Measurements from ENCODE around the gene GPR158. TPM values are rescaled to one million over a fixed set of nuclear protein-coding genes. Genes with fewer than 3 reads are reported as not detected.

The GPR158 gene
- total RNA-seq, 1 donor from 2014 or later = not detected

DNA sequence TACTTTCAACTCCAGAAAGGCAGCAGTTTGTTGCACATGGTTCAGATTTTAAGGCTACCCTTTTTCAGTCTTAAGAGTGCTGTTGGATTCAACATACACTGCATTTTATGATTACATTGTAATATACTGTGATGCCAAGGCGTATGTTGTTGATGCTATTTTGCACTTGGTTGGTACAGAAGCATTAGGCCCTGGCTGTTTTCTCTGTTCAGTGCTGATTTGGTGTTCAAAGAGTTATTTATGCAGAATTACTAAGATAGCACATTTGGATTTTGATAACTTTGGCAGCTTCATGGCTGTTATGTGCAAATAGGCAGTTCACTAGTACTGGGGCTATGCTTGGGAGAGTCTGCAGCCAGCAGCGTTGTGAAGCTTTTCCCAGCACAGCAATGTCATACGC is 7.8 kb downstream of the GPR158 start:
- intact Hi-C loops (cut with micrococcal nuclease) = no loop called here
- DNase-seq = no peak
- no peak for ATAC-seq

- intact Hi-C loops (cut with micrococcal nuclease) = no loop called here
- ATAC-seq (no peak), DNase-seq (no peak)
Observed at GRCh38 chr10:25191162-25191895, 16.5 kb downstream of the GPR158 start.

DNA sequence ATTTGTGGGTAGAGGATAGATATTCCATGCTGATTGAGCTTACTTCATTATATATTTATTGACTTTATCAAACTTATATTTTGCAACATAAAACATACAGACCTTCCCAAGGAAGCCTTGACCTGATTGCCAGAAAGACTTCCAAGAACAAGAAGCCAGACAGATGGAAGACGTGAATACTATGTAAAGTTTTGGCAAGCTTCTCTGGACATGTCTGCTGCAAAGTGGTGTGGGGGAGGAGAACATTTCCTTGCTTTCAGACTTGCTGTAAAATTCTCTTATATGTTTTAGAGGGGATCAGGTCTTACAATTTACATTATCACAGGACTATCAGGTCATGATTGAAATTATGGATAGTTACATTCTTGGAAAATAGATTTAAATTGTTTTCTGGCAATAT is 23.4 kb downstream of the GPR158 start:
- intact Hi-C loops (cut with micrococcal nuclease) = no loop called here
- no peak for ATAC-seq

DNA sequence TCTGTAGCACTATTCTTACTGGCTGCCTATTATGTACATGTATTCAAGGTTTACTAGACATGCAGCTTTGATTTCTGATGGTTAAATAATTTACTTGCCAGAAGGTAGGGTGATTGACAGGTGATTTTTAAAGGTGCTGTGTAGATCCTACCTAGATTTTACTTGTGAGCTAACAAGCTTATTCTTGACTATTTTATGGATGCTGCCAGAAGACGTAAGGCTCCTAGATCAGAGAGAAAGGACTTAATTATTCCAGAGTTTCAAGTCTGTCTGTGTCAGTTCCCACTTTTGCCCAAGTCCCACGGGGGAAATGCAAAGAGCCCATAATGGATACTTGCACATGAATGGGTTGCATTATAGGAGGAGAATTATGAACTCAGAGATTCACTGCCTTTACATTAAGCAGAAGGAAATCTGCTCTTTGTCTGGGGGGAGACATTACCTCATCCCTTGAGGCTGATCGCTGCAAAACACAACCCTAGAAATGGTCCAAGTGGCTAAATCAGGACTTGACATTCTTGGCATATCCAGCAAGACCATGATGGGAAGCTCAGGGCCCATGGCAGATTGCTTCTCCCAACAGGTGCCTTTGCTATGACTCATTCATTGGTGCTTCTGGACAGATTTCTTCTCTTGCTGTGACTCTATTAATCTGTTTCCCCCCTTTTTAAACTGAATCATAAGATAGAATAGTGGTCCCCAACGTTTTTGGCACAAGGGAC is 32.1 kb downstream of the GPR158 start:
- no peak for DNase-seq
- intact Hi-C loops (cut with micrococcal nuclease) = no loop called here
- ATAC-seq = no peak

More for the DNA sequence above, 23.4 kb downstream of the GPR158 start:
- DNase-seq = no peak

DNA sequence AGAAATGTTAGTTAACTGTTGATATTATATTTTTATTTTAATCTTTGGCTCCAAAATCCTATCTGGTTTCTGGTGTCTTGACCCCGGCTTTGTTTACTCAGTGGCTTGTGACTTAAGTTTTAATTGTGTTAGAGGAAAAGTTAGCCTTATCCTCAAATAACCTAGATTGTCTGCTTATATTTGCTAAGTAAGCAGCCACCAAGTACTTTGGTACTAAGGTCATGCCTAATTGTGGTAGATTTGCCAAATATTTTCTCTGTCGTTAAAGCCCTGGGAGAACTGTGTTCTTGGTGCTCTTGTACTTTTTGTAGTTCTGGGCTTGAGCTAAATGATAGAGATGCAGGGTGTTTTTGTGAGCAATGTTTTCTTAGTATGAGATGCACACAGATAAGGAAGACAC is 34.8 kb downstream of the GPR158 start:
- DNase-seq (no peak), ATAC-seq (no peak)
- intact Hi-C loops (cut with micrococcal nuclease) = no loop called here

- DNase-seq = no peak
- no peak for ATAC-seq
- intact Hi-C loops (cut with micrococcal nuclease) = no loop called here
Observed at GRCh38 chr10:25210265-25210664, 35.5 kb downstream of the GPR158 start.

DNA sequence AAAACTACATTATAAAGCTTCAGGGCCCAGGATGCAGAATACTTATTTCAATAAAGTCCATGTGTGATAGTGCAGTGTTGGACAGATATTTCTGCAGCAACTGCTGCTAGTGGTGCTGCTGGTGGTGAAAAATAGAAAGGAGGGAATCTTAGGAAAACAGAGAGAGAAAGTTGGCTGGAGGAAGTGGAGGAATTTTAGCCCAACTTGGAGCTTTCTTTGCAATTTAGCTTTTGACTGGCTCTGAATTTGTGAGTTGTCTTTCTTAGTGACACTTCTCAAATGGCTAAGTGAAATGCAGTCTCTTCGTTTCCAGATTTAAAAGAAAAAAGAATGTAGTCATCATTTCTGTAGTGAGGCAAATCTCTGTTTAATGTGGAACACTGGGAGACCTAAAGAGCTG is 45.4 kb downstream of the GPR158 start:
- DNase-seq = no peak
- ATAC-seq = no peak
- intact Hi-C loops (cut with micrococcal nuclease) = no loop called here

DNA sequence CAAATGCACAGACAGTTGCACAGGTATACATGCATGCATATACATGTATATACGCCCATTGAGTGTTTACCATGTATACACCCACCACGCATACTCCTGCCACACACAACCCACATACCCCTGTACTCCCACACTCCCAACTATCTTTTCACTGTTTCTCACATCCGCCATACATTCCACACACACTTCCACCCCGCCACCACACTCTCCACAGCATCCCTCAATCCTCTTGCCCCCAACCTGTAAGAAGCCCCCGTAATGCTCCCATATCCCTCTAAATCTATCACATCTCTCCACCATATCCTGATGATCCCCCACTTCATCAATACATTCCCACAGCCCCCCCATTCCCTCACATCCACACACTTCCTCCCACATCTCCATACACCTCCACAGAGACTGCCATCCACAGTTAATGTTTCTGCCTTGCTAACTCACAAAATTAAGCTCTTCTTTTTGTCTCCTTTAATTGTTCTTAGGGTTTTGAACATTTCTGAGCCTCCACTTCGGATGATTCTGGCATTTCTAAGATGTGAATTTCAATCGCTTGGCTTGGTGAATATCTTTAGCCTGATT is 47.4 kb downstream of the GPR158 start:
- no peak for ATAC-seq
- intact Hi-C loops (cut with micrococcal nuclease) = no loop called here
- DNase-seq = no peak

DNA sequence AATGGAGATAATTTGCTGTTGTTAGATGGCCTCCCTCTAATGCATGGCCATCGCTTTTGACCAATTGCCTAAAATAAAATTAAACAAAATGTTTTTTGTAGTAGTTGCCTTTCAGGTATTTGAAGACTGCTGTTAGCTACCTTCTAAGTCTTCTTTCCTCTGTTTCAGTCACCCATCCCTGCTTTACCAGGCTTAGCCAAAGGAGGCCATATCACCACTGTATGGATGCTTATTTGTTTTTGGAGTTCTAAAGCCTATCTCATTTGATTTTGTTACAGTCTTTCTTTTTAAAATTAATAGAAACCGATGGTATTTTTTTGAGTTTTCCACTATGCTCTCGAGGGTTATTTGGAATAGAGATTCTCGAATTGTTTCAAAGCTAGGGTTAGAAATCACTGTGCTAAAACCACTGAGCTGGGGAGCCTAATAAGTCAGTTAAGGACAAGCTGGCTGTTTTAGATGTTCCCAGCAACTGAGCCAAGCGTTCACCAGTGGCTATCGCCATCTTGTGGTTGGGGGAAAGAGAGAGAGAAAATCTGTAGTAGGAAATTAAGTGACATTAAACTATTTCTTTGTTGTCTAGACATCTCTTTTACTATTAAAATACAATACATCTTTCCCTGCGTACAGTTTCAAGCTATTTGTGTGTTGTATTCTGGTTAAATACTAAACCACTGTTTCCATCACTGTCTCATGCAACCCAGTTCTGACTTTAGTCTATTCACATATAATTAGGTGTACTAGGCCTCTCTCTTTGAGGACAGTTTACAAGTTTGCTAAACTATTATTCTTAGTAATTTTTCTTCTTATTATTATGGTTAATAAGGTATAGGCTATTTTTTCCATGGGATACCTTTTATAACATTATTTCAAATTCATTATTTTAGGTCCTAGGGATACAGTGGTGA is 52.2 kb downstream of the GPR158 start:
- intact Hi-C loops (cut with micrococcal nuclease) = no loop called here
- ATAC-seq (peak; percentile 41), DNase-seq (no peak)

DNA sequence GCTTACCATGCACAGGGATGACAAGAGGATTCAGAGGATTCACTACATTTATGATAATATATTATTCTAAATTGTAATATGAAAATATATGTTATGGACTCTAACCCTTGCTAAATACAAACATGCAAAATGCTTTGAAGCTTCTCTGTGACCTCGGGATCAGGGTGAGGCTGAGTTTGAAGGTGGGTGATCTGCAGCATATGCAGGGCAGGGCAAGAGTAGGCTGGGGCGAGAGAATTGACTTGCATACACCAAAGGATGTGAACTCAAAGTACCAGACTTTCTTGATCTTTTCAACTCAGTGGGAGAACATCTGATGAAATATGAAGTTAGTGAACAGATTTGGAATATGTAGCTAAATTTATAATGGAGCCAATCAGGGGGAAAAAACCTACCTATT is 57.0 kb downstream of the GPR158 start:
- ATAC-seq (no peak), DNase-seq (no peak)
- intact Hi-C loops (cut with micrococcal nuclease) = no loop called here

DNA sequence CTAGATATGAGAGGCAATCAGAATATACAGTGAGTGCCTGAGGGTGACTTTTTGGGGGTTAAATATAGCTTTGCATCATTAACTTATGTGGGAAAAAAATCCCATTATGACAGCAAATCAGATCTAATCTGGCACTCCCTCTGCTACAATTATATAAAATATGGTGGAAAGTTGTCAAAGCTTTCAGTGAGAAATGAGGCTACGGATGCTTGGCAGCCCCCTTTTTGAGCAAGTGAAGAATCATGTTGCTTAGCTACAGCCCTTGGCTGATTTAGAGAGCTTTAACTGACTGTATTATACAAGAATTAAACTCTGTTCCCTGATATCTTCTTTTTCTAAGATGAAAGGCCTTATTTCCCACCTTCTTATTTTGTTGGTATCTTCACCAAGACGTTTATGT is 57.4 kb downstream of the GPR158 start:
- ATAC-seq (no peak), DNase-seq (no peak)
- intact Hi-C loops (cut with micrococcal nuclease) = no loop called here

DNA sequence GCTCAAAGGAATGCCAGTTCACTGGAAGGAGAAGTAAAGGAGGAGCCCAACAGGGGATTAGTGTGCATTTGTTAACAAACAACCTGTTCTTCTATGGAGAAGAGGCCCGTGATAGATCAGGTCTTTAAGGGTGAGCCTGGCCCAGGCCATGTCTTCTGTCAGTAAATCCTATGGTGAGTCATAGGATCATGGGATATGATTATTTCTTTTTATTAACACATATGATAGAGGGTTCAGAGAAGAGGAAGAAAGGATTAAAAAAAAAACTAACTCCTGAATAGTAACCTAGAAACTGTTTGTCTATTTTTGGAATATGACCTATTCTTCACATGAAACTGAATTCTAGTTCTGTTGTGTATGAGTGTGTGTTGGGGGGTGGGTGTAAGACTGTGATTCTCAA is 70.4 kb downstream of the GPR158 start:
- intact Hi-C loops (cut with micrococcal nuclease) = no loop called here
- ATAC-seq (no peak), DNase-seq (no peak)

DNA sequence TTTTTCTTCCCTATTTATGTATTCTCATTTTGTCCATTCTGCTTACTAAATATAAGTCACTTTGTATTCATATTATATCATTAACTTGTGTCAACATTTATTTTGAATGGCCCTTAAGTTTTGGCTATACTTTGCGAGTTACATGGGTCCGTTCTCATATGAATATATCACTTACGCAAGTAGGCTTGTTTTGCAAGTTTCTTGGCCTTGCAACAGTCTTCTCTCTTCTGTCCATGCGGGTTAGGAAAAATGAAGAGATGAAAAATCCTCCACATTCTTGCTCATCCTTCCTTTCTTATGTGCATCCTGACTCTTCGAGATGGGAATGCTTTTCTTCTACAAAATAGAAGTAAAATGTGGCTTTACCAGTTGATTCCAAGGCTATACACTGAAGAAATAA is 82.8 kb downstream of the GPR158 start:
- DNase-seq (no peak), ATAC-seq (no peak)
- intact Hi-C loops (cut with micrococcal nuclease) = no loop called here

- ATAC-seq (no peak), DNase-seq (no peak)
- intact Hi-C loops (cut with micrococcal nuclease) = no loop called here
Observed at GRCh38 chr10:25261110-25261509, 86.3 kb downstream of the GPR158 start.

DNA sequence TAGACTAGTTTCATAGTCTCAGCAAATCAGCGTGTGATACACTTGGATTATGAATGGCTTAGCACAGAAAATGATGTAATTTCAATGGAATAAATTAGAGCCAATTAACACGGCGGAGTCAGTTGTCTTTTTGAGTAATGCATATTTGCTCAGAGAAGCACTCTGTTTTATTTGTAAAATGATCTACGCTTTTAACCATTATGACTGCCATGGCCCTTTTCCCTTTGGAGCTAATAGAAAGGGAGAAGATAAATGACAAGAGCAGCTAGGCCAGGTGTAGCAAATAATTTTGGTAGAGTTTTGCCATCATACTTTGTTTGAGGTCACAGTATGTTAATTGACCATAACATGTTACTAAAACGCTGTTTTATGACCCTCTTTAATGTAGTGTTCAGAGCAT is 86.8 kb downstream of the GPR158 start:
- intact Hi-C loops (cut with micrococcal nuclease) = no loop called here
- ATAC-seq (no peak), DNase-seq (no peak)

- ATAC-seq = no peak
- intact Hi-C loops (cut with micrococcal nuclease) = no loop called here
- no peak for DNase-seq
Observed at GRCh38 chr10:25263931-25264330, 89.1 kb downstream of the GPR158 start.

DNA sequence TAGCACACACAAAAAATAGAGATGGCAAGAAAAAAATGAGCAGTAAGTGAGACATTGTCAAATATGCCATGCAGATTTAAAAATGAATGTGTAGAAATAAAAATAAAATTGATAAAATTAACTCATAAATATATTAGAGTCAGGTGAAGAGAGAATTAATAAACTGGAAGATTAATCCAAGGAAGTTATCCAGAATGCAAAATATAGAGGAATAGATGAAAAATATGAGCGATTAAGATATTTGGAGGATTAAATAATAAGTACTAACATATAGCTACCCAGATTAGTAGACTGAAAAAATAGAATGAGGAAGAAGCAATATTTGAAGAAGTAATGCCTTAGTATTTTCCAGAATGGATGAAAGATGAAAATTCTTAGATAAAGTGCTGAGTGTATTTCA is 103.4 kb downstream of the GPR158 start:
- DNase-seq = no peak
- intact Hi-C loops (cut with micrococcal nuclease) = no loop called here
- no peak for ATAC-seq

DNA sequence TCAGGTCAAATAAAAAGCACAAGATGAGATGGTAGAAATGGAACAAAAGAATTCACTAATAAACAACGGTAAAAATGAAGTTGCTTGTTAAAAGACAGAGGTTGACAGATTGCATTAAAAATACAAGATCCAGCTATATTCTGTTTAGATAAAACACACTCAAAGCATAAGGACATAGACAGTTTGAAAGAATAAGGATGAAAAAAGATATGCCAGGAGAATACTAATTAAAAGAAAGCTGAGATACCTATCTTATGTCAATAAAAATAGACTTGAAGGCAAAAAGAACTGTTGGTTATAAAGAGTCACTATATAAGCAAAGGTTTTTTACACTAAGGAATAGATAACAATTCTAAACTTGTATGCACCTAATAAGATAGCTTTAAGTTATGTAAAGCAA is 105.3 kb downstream of the GPR158 start:
- DNase-seq (no peak), ATAC-seq (no peak)
- intact Hi-C loops (cut with micrococcal nuclease) = no loop called here

DNA sequence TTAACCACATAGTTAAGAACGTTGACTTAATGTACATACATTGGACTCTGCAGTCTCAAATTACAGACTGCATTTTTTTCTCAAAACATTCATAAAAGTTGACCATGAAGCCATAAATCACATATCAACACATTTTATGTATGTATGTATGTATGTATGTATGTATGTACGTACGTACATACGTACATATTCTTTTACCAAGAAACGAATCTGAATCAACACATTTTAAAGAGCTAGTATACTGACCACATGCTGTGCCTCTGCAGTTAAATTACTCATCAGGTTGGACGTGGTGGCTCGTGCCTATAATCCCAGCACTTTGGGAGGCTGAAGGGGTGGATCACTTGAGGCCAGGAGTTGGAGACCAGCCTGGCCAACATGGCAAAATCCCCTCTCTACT is 105.8 kb downstream of the GPR158 start:
- intact Hi-C loops (cut with micrococcal nuclease) = no loop called here
- DNase-seq (no peak), ATAC-seq (no peak)

GRCh38 chr10:25285809-25286208 is 111.0 kb downstream of the GPR158 start:
- intact Hi-C loops (cut with micrococcal nuclease) = no loop called here
- ATAC-seq (no peak), DNase-seq (no peak)

Measured in left ventricle myocardium superior (tissue), 1 donor.